ENCODE data around the gene LRRC8E. TPM values are rescaled to one million over a fixed set of nuclear protein-coding genes. Genes with fewer than 3 reads are reported as not detected.

LRRC8E gene
- total and polyA plus RNA-seq, 8 donors: 0.58 to 12.5 (median 2.1) TPM; not detected in 1

DNA sequence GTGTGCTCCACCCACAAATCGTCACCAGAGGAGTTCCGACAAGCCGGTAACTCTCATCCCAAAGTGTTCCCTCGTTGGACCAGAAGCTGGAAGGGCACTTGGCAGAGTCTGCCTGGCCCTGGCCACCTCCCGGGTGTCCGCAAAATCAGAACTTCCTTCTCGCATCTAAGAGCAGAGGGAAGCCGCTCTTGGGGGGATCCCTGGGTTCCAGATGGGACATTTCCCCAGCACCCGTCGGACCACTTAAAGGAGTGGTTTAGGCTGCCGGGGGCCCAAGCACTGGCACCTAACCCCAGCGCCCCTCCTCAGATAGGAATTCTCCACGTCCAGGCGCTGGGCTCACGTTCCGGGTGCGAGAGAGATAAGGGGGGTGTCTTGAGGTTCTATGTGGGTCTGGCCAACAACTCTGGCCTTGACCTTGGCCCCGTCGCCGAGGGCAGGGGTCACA is 14.5 kb downstream of the LRRC8E start:
- H3K9me3 ChIP-seq: no peaks in the 10 kb centered on the region
- no peak for TF ChIP-seq POLR2AphosphoS5 (IDR thresholded peaks at IDR 0.05)
- TF ChIP-seq POLR2A (IDR thresholded peaks at IDR 0.05): no peak
- no peak for TF ChIP-seq EP300 (IDR thresholded peaks at IDR 0.05)
- DNase-seq: peak in 1 of 2 donors; percentile 64
- H3K4me1 ChIP-seq: peaks cover 29 to 48% (median 42%) of the 10 kb centered on the region in 4 donors
- peak overlapping the region; percentile 79 to 98 (median 85) for H3K27ac ChIP-seq
- 6 to 35% (median 12%) methylated on average over 10 to 20 of the region's 20 CpGs for WGBS, 5 donors
- no peaks in the 10 kb centered on the region for H3K27me3 ChIP-seq
- intact Hi-C loops (cut with DNase I; ENCODE audit: low total_unique reads): no loop called here
- H3K36me3 ChIP-seq: peaks cover 7 to 41% (median 35%) of the 10 kb centered on the region in 4 donors
- peak overlapping the region; percentile 50 to 98 (median 74) for H3K4me3 ChIP-seq

DNA sequence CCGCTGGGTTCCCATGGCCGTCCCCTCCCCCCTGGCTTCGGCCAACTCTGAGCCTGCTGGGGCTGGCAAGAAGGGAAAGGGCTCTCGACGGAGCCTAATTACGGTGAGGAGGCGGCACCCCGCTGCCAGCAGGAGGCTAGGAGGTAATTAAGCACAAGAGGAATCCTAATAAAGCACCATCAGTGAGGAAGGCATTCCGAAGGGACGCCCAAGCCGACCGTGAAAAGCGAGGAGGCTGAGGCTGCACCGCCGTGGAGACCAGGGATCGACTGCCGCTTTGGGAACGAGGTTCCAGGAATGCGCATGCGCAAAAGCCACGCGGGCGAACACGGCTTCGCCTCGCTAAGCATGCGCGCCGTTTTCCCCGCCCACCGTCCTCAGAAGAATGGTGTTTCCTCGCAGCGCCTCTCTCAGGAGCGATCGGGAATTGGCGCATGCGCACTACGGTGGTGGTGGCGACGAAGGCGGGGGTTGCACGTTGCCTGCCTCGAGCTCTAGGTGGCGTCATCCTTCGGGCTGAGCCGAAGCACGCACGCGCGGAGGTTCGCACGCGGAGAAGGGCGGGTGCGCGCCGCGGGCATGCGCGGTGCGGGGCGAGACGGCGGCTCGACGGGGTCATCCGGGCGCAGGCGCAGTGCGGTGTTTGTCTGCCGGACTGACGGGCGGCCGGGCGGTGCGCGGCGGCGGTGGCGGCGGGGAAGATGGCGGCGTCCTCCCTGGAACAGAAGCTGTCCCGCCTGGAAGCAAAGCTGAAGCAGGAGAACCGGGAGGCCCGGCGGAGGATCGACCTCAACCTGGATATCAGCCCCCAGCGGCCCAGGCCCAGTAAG is 15.1 kb downstream of the LRRC8E start, which contains the start of gene MAP2K7:
TSS of gene MAP2K7 (plus strand) at position 634 of the 830 bp plus-strand sequence. CDS start at position 702, 68 bp downstream.
- intact Hi-C loops (cut with DNase I; ENCODE audit: low total_unique reads): no loop called here
- peak within 1 kb of the TSS; percentile 84 to 98 (median 94) for H3K27ac ChIP-seq

GRCh38 chr19:7904074-7905020 is 16.0 kb downstream of the LRRC8E start:
- 6 to 17% (median 15%) methylated on average over 36 to 68 of the region's 68 CpGs for WGBS, 5 donors
- peaks cover 12 to 46% (median 42%) of the 10 kb centered on the region in 4 donors for H3K36me3 ChIP-seq
- H3K4me1 ChIP-seq: peaks cover 29 to 57% (median 45%) of the 10 kb centered on the region in 4 donors
- DNase-seq: peak in 1 of 2 donors; percentile 80
- no peaks in the 10 kb centered on the region for H3K9me3 ChIP-seq
- H3K4me3 ChIP-seq: peak overlapping the region; percentile 86 to 98 (median 91)
- no peaks in the 10 kb centered on the region for H3K27me3 ChIP-seq
- H3K27ac ChIP-seq: peak overlapping the region; percentile 84 to 98 (median 94)
- TF ChIP-seq POLR2AphosphoS5 (IDR thresholded peaks at IDR 0.05) (no peak), CTCF (IDR thresholded peaks at IDR 0.05) (no peak), POLR2A (IDR thresholded peaks at IDR 0.05) (no peak), EP300 (IDR thresholded peaks at IDR 0.05) (no peak)
- intact Hi-C loops (cut with DNase I; ENCODE audit: low total_unique reads): no loop called here

More for the DNA sequence above, 15.1 kb downstream of the LRRC8E start, which contains the start of gene MAP2K7:
- peaks cover 29 to 52% (median 45%) of the 10 kb centered on the region in 4 donors for H3K4me1 ChIP-seq
- no peaks in the 10 kb centered on the region for H3K9me3 ChIP-seq
- H3K36me3 ChIP-seq: peaks cover 7 to 45% (median 36%) of the 10 kb centered on the region in 4 donors
- peak in 5 of 7 experiments; percentile 4 to 89 (median 28) for TF ChIP-seq CTCF (IDR thresholded peaks at IDR 0.05)
- no peak for TF ChIP-seq EP300 (IDR thresholded peaks at IDR 0.05)
- peak in 2 of 4 donors; percentile 32 to 52 for TF ChIP-seq POLR2A (IDR thresholded peaks at IDR 0.05)
- peak; percentile 90 to 97 (median 90) for TF ChIP-seq POLR2AphosphoS5 (IDR thresholded peaks at IDR 0.05)
- peak; percentile 100 for DNase-seq
- 0% methylated on average over 42 to 89 of the region's 89 CpGs for WGBS, 5 donors
- H3K27me3 ChIP-seq: no peaks in the 10 kb centered on the region
- H3K4me3 ChIP-seq: peak within 1 kb of the TSS; percentile 86 to 98 (median 91)

DNA sequence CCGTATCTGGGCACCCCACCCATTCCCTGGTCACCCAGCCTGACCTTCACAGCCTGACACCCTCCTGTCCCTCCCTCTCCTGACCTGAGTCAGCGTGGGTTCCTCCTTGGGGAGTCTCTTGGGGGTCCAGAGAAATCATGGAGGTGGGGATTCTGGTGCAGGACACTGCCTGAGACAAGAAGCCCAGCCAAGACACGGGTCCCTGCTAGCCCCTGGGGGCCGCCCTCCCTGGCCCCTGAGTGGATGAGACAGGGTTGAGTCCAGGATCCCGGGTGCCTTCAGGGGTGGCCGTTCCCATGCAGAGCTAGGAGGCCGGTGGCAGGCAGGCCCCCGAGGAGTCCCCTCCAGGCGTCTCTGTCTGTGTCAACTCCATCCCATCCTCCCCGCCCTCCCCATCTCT is 17.0 kb downstream of the LRRC8E start:
- intact Hi-C loops (cut with DNase I; ENCODE audit: low total_unique reads): no loop called here
- Histone ChIP-seq H3K4me1 (peaks cover 29 to 57% (median 45%) of the 10 kb centered on the region in 4 donors), H3K27ac (no peak overlapping the region), H3K4me3 (peak overlapping the region in 3 of 4 donors; percentile 87 to 98 (median 95)), H3K27me3 (no peaks in the 10 kb centered on the region), H3K36me3 (peaks cover 17 to 47% (median 43%) of the 10 kb centered on the region in 4 donors), H3K9me3 (no peaks in the 10 kb centered on the region)
- 64 to 78% (median 74%) methylated on average over 9 to 10 of the region's 10 CpGs for WGBS, 5 donors
- TF ChIP-seq EP300 (IDR thresholded peaks at IDR 0.05) (no peak), POLR2AphosphoS5 (IDR thresholded peaks at IDR 0.05) (no peak), POLR2A (IDR thresholded peaks at IDR 0.05) (no peak), CTCF (IDR thresholded peaks at IDR 0.05) (no peak)
- DNase-seq: peak in 1 of 2 donors; percentile 23

Data from stomach (tissue), 9 donors.